Measurements from ENCODE around the gene PRPH2. TPM values are rescaled to one million over a fixed set of nuclear protein-coding genes. Genes with fewer than 3 reads are reported as not detected.

Gene PRPH2
- polyA plus RNA-seq, 2 of the 4 experiments (the other 2 are of a cell fraction), result not detected

- POLR2A ChIA-PET, result no interaction called here
- CTCF ChIA-PET, result interaction anchor here (0.7 to 6.9 kb wide), 3 partner anchors 22 to 64 kb away, joined by 3 to 37 read pairs (median 14); no protein-coding TSS in a partner anchor
Measured at GRCh38 chr6:42724825-42725224, 2.4 kb upstream of the PRPH2 start.

DNA sequence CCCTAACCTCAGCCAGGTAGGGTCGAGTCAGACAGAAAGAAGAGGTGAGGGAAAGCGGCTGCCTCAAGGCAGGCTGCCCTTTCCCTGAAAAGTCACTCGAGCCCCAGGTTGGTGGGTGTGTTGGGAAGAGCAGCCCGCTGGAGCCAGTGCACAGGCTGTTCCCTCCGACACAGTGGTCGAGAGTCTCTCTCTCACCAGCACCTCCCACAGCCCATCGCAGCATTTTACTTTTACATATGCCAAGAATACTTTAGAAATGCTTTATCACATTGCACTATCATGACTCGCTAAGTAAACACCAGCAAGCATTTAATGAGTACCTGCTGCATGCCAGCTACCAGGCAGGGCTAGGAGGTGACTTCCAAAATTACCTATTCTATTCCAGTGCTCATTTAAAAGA lies 1.7 kb downstream of the PRPH2 start:
- Histone ChIP-seq H3K9me3 (no peaks in the 10 kb centered on the region), H3K4me3 (no peak overlapping the region), H3K4me2 (peak overlapping the region; percentile 51), H3K27ac (0 out of 6 replicates have a peak overlapping the region, but pooled peaks of 1 of the 2 experiments have one; percentile 18), H3K4me1 (peaks cover 8% of the 10 kb centered on the region; the same call in 1 of the 3 replicates)
- TF ChIP-seq CHD2 (IDR thresholded peaks at IDR 0.05; ENCODE audit: low read length, partially characterized antibody), result no peak
- no peak for TF ChIP-seq NPAS2 (CRISPR knock-in tag; IDR thresholded peaks at IDR 0.05; ENCODE audit: borderline replicate concordance)
- TF ChIP-seq FOXS1 (CRISPR knock-in tag; IDR thresholded peaks at IDR 0.05), result 0 out of 2 replicates have a peak, but pooled peaks have one; percentile 12
- TF ChIP-seq HOXB5 (CRISPR knock-in tag; IDR thresholded peaks at IDR 0.05), result no peak
- TF ChIP-seq SREBF2 (IDR thresholded peaks at IDR 0.05), result no peak
- TF ChIP-seq, protein P1, sequence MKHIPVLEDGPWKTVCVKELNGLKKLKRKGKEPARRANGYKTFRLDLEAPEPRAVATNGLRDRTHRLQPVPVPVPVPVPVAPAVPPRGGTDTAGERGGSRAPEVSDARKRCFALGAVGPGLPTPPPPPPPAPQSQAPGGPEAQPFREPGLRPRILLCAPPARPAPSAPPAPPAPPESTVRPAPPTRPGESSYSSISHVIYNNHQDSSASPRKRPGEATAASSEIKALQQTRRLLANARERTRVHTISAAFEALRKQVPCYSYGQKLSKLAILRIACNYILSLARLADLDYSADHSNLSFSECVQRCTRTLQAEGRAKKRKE (CRISPR knock-in tag; IDR thresholded peaks at IDR 0.05; ENCODE audit: low read depth), result no peak
- TF ChIP-seq POLR2A (IDR thresholded peaks at IDR 0.05; ENCODE audit: low read length), result no peak
- ATAC-seq (peak in 1 of 2 experiments; percentile 69; a peak in 3 of 6 replicates), FAIRE-seq (no peak), DNase-seq (ENCODE audit: low read depth in 1 of 2, low spot score in 1 of 2) (no peak)
- CTCF ChIA-PET, result no interaction called here
- POLR2A ChIA-PET, result no interaction called here
- WGBS (ENCODE audit: missing lambda C conversion rate), result 22% methylated on average over 8 of the region's 8 CpGs

More at GRCh38 chr6:42724825-42725224, 2.4 kb upstream of the PRPH2 start:
- FAIRE-seq, result no peak
- Histone ChIP-seq H3K9me3 (no peaks in the 10 kb centered on the region), H3K4me3 (no peak overlapping the region), H3K27ac (no peak overlapping the region), H3K4me2 (no peak overlapping the region), H3K4me1 (peaks cover 16% of the 10 kb centered on the region; the same call in 2 of the 3 replicates)
- TF ChIP-seq MAFK (IDR thresholded peaks at IDR 0.05; ENCODE audit: partially characterized antibody), result peak; percentile 78
- no peak for TF ChIP-seq KDM1A (IDR thresholded peaks at IDR 0.05; ENCODE audit: low read depth)
- ATAC-seq, result no peak
- DNase-seq (ENCODE audit: low read depth in 1 of 2, low spot score in 1 of 2), result no peak

DNA sequence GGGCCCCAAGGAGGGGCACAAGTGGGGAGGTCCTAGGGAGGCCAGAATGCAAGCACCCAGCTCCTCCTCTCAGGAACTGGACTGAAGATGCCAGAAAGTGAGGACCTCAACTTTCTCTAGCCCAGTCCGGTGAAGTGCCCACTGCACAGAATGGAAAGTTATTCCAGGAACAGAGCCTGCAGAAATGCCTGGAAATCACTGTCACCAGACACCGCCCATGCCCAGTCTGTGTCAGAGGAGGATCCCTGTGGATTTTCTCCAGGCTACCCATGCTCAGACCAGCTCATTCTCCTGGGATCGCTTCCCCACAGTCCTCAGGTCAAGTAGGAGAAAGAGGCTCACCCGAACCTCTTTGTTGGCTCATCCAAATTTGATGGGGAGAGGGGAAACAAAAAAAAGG lies 6.5 kb downstream of the PRPH2 start:
- TF ChIP-seq HOXB5 (CRISPR knock-in tag; IDR thresholded peaks at IDR 0.05), result no peak
- no peak for TF ChIP-seq GATA3 (IDR thresholded peaks at IDR 0.05; ENCODE audit: borderline replicate concordance)
- no peak for TF ChIP-seq PHF8 (IDR thresholded peaks at IDR 0.05; ENCODE audit: borderline replicate concordance, low read depth)
- TF ChIP-seq, protein P2, sequence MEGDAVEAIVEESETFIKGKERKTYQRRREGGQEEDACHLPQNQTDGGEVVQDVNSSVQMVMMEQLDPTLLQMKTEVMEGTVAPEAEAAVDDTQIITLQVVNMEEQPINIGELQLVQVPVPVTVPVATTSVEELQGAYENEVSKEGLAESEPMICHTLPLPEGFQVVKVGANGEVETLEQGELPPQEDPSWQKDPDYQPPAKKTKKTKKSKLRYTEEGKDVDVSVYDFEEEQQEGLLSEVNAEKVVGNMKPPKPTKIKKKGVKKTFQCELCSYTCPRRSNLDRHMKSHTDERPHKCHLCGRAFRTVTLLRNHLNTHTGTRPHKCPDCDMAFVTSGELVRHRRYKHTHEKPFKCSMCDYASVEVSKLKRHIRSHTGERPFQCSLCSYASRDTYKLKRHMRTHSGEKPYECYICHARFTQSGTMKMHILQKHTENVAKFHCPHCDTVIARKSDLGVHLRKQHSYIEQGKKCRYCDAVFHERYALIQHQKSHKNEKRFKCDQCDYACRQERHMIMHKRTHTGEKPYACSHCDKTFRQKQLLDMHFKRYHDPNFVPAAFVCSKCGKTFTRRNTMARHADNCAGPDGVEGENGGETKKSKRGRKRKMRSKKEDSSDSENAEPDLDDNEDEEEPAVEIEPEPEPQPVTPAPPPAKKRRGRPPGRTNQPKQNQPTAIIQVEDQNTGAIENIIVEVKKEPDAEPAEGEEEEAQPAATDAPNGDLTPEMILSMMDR (IDR thresholded peaks at IDR 0.05), result no peak
- TF ChIP-seq EP300 (IDR thresholded peaks at IDR 0.05), result no peak
- no peak for TF ChIP-seq NPAS2 (CRISPR knock-in tag; IDR thresholded peaks at IDR 0.05; ENCODE audit: borderline replicate concordance)
- TF ChIP-seq SREBF2 (IDR thresholded peaks at IDR 0.05), result no peak
- no peak for TF ChIP-seq RCOR1 (IDR thresholded peaks at IDR 0.05; ENCODE audit: low read depth, low read length)
- TF ChIP-seq RFX5 (IDR thresholded peaks at IDR 0.05), result no peak
- TF ChIP-seq POLR2A (IDR thresholded peaks at IDR 0.05; ENCODE audit: low read length), result no peak
- no peak for TF ChIP-seq CBX2 (IDR thresholded peaks at IDR 0.05; ENCODE audit: borderline replicate concordance, low read depth)
- TF ChIP-seq CEBPB (IDR thresholded peaks at IDR 0.05), result no peak
- TF ChIP-seq, protein P3, sequence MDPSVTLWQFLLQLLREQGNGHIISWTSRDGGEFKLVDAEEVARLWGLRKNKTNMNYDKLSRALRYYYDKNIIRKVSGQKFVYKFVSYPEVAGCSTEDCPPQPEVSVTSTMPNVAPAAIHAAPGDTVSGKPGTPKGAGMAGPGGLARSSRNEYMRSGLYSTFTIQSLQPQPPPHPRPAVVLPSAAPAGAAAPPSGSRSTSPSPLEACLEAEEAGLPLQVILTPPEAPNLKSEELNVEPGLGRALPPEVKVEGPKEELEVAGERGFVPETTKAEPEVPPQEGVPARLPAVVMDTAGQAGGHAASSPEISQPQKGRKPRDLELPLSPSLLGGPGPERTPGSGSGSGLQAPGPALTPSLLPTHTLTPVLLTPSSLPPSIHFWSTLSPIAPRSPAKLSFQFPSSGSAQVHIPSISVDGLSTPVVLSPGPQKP (IDR thresholded peaks at IDR 0.05; ENCODE audit: low read depth, low read length), result no peak
- TF ChIP-seq FOSL2 (IDR thresholded peaks at IDR 0.05), result no peak
- no peak for TF ChIP-seq FOSL2 (CRISPR knock-in tag; IDR thresholded peaks at IDR 0.05)
- TF ChIP-seq MAZ (IDR thresholded peaks at IDR 0.05; ENCODE audit: borderline replicate concordance, low read depth, low read length), result no peak
- TF ChIP-seq POLR2AphosphoS2 (conservative IDR thresholded peaks at IDR 0.05; ENCODE audit: low read length), result no peak
- no peak for TF ChIP-seq ZNF302 (CRISPR knock-in tag; IDR thresholded peaks at IDR 0.05)
- no peak for TF ChIP-seq CBX8 (IDR thresholded peaks at IDR 0.05)
- ChIA-PET CTCF (interaction anchor here (0.5 to 0.6 kb wide), 2 partner anchors 114 to 847 kb away, joined by 3 to 6 read pairs; no protein-coding TSS in a partner anchor), POLR2A (no interaction called here)
- Histone ChIP-seq H3K9me3 (peaks cover 6% of the 10 kb centered on the region; the same call in 1 of the 3 replicates), H3K4me2 (no peak overlapping the region), H3K4me3 (no peak overlapping the region), H3K27ac (no peak overlapping the region), H3K4me1 (peaks cover 6% of the 10 kb centered on the region; the same call in 2 of the 3 replicates)
- ATAC-seq (peak in 1 of 2 experiments; percentile 43; a peak in 2 of 6 replicates), DNase-seq (ENCODE audit: low read depth in 1 of 2, low spot score in 1 of 2) (no peak), FAIRE-seq (no peak)
- 84% methylated on average over 3 of the region's 4 CpGs for WGBS (ENCODE audit: missing lambda C conversion rate)

Measured in A549 (cell line).